OCI-LY1 (cell line): Measurements from ENCODE around the gene ABCD3.

Experiments used
- EZH2 ChIP-seq: fragments of 200-600 bp; sonication (generic), shearing (Covaris generic); IDR thresholded peaks from 2 replicates; pipeline ENCODE4 v1.8.0; 2017; ENCODE audit warnings: borderline replicate concordance, mixed run types, mild to moderate bottlenecking, antibody characterized with exemption, low read length, moderate library complexity, mixed read lengths
- TF ChIP-seq, protein P1 (sequence below): fragments of 200-600 bp; sonication (generic), shearing (Covaris generic); IDR thresholded peaks from 2 replicates; pipeline ENCODE4 v1.5.1; 2017; ENCODE audit warnings: mild to moderate bottlenecking, antibody characterized with exemption, low read length, moderate library complexity, mixed read lengths

DNA sequence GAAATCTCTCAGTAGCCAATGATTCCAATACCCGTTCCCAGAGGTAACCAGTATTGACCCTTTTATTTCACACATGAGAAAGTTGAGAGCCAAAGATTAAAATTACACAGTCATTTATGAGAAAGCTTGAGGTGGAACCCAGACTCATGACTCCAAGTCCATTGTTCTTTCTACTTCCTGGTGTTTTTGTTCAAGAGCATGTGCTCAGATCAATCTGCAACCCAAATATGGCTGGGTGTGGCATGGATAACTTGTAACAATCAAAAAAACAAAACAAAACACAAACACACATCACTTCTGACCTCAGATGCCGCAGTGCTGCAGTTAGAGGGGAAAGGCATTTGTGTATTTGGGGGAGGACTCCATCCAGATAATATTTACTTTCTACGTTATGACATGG lies 18.7 kb upstream of the ABCD3 start:
- TF ChIP-seq, protein P1, sequence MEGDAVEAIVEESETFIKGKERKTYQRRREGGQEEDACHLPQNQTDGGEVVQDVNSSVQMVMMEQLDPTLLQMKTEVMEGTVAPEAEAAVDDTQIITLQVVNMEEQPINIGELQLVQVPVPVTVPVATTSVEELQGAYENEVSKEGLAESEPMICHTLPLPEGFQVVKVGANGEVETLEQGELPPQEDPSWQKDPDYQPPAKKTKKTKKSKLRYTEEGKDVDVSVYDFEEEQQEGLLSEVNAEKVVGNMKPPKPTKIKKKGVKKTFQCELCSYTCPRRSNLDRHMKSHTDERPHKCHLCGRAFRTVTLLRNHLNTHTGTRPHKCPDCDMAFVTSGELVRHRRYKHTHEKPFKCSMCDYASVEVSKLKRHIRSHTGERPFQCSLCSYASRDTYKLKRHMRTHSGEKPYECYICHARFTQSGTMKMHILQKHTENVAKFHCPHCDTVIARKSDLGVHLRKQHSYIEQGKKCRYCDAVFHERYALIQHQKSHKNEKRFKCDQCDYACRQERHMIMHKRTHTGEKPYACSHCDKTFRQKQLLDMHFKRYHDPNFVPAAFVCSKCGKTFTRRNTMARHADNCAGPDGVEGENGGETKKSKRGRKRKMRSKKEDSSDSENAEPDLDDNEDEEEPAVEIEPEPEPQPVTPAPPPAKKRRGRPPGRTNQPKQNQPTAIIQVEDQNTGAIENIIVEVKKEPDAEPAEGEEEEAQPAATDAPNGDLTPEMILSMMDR, result no peak
- TF ChIP-seq EZH2, result no peak
